GM23248 (cell line): ENCODE results near the gene THAP7.

ENCODE experiments used
- EZH2 ChIP-seq: fragments of 200-600 bp; sonication (generic); IDR thresholded peaks from 2 replicates; pipeline ENCODE4 v1.6.1; 2018; ENCODE audit warnings: antibody characterized with exemption, mild to moderate bottlenecking; ENCODE audit not compliant: insufficient read depth, poor library complexity, severe bottlenecking
- EZH2phosphoT487 ChIP-seq: fragments of 200-600 bp; sonication (generic); IDR thresholded peaks from 2 replicates; pipeline ENCODE4 v1.6.1; 2018; ENCODE audit warnings: antibody characterized with exemption, moderate library complexity, mild to moderate bottlenecking, low read depth; ENCODE audit not compliant: insufficient read depth

DNA sequence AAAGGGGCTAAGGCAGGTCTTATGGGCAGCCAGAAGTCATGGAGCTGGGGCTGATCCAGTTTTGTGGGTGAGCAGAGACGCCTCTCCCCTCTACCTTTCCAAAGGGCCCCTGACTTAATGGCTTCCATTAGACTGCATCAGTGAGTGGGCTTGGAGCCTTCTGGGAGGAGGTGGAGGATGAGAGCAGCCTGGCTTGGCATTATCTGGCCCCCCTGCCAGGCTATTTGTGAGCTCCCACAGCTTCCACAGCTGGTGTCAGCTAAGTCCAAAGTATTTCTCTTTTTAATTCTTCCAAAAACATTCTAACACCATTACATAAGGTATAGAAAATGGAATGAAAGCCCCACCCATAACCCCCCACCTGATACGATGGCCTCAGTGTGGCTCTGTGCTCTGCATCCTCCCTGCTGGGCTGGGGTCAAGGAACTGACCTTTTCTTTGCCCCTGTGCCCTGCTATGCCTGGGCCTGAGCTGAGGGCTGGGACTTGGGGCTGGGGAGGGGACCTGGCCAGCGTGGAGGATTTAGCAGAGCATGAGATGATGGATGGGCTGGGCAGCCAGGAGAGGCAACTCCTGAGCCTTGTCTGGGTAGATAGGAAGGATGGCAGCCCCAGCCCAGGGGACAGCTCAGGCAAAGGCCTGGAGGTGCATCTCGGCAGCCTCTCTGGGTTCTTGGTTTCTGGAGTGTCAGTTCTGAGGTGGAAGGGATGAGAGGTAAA, 30.8 kb downstream of the THAP7 start:
- TF ChIP-seq EZH2 = no peak
- no peak for TF ChIP-seq EZH2phosphoT487
